Right renal pelvis (tissue), 4 donors: ENCODE measurements around the gene PLA2G4D. TPM values are rescaled to one million over a fixed set of nuclear protein-coding genes. Genes with fewer than 3 reads are reported as not detected.

Source experiments
- DNase-seq, 4 donors: peaks; one replicate each; pipeline ENCODE4 v3.0.0-alpha.2; 2013; ENCODE audit warnings: low read depth in 4 of 4, low spot score in 3 of 4, missing footprints in 1 of 4
- polyA plus RNA-seq, 4 donors: library from polyadenylated mRNA; unstranded; fragments of 120-200 nt; gene quantifications; one replicate each; pipeline ENCODE4 v1.2.1, GENCODE V29; 2013; ENCODE audit not compliant: insufficient read length in 4 of 4

The PLA2G4D gene
- polyA plus RNA-seq, 4 donors: 0.07 to 0.09 TPM; not detected in 2

DNA sequence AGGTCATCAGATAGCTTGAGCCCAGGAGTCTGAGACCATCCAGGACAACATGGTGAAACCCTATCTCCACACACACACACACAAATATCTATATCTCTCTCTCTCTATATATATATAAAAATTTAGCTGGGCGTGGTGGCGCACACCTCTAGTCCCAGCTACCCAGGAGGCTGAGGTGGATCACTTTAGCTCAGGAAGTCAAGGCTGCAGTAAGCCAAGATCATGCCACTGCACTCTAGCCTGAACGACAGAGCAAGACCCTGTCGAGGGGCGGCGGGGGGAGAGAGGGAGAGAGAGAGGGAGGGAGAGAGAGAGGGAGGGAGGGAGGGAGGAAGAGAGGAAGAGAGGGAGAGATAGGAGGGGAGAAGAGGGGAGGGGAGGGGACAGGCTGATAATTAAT lies 34.1 kb upstream of the PLA2G4D start:
- no peak for DNase-seq

DNA sequence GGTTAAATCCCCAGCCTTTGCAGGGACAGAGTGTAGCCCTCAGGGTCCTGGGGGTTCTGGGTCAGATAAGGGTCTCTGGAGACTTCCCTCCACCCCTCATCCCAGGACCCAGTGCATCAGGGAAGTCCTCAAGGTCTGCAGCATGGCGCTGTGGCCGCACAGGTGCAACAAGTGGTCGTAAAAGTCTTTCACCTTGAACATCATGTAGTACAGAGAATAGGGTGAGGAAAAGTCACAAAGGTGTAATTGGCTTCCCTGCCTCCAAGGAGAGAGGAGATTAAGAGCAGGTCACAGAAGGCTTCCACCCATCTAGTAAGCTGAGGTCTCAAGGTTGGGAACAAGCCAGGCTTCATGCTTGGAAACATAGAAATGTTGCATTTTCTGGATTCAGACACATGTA lies 29.2 kb upstream of the PLA2G4D start:
- DNase-seq: no peak

DNA sequence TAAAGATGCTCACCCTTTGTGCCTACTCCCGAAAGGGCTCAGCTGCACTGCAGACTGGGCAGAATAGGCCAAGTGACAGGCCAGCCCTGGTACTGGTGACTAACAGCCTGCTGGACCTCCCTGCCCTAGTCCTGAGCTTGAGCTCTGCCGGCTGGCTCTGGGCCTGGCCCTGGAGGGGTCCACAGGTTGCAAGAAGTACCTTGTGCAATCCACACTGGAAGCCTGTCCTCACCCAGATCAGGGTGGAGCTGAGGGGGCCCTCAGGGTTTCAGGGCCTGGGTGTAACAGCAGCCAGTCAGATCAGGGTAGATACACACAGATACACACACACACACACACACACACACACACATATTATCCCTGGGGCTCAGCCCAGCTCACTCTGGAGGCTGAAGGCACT lies 27.3 kb upstream of the PLA2G4D start:
- no peak for DNase-seq

DNA sequence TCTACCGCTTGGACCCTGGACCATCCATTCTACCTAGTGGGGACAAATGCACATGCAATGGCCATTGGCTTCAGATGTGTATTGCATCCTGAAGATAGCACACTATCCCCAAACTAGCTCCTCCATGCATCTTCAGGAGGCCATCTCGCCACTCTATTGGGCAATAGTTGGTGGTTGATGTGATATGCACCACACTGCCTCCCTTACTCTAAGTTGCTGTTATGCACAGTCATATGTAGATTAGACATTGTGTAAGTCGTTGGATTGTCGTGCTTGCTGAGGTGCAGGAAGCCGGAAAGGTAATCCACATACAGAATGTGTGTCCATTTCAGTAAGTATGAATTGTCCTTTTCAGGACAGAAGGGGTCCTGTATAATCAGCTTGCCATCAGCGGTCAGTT lies 26.7 kb upstream of the PLA2G4D start:
- no peak for DNase-seq

DNA sequence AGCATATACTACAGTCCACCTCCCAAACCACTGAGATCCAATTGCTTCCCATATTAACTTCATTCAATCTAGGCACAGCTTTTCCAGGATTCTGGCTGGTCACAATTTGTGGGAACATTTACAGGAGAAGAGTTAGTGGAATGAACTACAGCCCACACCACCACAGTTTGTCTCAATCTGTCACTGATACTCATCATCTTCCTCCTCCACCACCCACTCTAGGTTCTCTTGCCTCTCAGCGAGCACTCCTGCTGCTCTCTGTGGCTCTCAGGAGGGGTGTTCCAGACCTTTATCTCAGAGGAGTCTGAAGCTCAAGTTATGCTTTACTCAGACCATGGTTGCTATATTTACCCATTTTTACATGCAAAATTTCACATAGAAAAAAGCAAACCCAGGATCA lies 25.9 kb upstream of the PLA2G4D start:
- DNase-seq: no peak

DNA sequence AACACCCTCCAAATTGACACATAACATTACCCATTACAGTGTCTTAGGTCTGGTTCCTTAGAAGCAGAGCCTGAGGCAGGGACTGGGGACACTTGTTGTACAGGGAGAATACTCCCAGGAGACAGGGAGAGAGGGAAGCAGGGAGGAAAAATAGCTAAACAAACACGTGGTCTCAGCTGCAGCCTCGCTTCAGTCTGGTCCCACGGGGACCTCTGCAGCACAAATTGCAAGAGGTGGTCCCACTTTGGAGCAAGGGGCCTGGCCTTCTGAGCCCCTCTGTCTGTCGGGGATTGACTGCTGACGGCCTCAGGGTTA lies 25.0 kb upstream of the PLA2G4D start:
- no peak for DNase-seq

DNA sequence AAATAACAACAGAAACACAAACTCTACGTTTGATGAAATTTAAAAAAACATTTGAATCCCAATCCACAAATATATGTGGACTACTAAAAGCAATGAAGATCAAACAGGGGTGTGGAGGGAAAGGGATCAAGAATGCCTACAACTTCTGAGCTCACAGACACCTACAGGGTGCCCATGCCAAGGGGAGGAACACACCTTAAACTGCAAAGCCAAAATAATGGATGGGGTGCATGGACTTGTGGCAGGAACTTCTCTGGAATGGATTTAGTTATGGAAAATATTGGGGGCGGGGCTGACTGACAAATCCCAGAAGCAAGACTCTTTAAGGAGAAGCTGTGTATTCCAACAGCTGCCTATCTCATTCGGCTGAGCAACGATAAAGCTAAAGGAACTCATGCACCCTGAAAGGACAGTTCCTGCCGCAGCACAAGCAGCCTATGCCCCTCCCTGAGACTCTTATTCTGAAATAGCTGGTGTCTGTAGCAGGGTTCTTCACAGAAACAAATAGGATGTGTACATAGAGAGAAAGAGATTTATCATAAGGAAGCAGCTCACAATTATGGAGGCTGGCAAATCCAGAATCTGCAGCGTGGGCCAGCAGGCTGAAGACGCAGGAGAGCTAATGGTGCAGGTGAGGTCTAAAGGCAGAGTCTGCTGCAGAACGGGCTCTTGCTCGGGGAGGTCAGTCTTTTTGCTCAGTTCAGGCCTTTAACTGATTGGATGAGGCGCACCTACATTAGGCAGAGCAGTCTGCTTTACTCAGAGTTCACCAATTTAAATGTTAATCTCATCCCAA lies 24.5 kb upstream of the PLA2G4D start:
- no peak for DNase-seq

DNA sequence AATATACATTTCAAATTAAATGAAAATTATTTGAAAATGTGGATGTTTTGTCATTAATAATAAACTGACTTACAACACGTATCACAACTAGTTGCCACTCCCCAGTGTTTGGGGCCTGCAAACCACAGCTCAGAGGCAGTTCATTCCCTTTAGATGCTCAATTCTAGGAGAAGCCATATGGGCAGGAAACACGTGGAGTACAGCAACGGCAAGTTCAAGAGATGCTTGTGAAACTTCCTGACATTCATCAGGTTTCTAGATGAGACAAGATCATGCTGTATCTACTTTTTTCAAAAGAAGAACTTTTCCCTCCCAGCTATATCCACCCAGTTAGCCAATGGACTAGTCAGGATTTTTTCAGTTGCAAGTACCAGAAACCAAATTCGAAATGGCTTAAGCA lies 17.6 kb upstream of the PLA2G4D start:
- DNase-seq: no peak

DNA sequence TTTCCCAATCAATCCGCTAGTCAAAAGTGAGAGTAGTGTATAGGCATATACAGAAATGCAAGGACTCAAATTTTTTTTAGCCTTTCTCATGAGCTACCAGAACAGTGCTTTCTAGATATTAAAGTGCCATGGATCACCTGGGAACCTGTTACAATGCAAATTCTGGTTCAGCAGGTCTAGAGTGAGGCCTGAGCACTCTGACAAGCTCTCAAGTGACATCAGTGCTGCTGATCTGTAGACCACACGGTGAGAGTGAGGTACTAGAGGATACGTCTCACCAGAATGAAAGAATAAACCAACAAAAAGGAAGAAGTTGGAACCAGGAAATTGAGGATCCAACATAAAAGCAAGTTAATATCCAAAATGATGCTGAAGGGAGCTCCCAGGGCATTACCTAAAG lies 16.0 kb upstream of the PLA2G4D start:
- no peak for DNase-seq

DNA sequence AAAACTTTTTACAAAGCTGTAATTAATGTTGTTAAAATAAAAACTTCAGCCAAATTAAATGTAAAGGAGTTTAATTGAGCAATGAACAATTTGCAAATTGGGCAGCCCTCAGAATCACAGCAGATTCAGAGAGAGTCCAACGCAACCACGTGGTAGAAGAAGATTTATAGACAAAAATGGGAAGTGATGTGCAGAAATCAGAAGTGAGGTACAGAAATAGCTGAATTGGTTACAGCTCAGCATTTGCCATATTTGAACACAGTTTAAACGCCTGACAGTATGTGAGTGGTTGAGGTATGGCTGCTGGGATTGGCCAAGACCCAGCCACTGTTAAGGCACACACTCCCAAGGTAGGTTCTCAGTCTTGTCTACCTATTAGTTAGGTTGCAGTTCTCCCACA lies 14.4 kb upstream of the PLA2G4D start:
- no peak for DNase-seq

DNA sequence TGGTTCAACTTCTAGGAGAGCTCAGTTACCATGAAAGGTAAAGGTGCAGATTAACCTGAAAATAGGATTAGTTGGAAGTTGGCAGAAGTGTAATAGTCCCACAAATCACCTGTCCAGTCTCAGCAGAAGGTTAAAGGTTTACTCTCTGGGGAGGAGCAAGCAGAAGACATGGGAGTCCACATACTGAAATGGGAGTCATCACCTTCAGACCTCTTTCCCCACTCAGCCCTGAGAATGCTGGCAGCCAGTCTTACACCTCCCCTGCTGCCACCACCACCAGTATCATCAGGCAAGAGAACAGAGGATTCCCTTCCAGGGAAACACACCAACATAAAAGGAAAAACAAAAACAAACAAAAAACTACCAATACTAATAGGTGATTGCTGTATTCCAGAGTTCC lies 13.8 kb upstream of the PLA2G4D start:
- DNase-seq: no peak

DNA sequence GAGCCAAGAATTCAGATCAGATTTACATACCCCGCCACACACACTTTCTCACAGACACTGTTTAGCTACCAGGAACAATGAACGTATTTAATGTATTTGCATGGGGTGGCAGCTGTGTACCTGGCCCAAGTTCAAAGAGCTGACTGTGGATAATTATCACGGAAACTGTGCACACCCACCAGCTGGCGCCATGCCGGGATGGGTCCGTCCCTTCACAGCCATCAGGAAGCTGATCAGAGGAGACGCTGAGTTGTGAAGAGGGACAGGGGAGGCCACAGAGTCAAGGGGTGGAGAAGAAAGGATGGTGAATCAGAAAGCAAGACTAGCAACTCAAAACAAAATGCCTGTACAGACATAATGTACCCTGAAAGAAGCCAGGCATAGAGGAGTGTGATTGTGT lies 13.1 kb upstream of the PLA2G4D start:
- DNase-seq: no peak

DNA sequence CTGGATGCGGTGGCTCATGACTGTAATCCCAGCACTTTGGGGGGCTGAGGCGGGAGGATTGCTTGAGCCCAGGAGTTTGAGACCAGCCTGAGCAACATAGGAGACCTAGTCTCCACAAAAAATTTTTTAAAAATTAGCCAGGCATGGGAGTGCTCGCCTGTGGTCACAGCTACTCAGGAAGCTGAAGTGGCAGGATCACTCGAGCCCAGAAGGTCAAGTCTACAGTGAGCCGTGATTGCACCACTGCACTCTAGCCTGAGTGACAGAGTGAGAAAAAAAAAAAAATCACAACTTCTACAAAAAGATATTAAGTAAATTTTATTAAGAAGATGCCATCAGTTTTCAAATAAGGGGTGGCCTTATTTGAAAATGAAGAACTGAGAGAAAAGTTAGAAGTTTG lies 11.9 kb upstream of the PLA2G4D start:
- DNase-seq: no peak

DNA sequence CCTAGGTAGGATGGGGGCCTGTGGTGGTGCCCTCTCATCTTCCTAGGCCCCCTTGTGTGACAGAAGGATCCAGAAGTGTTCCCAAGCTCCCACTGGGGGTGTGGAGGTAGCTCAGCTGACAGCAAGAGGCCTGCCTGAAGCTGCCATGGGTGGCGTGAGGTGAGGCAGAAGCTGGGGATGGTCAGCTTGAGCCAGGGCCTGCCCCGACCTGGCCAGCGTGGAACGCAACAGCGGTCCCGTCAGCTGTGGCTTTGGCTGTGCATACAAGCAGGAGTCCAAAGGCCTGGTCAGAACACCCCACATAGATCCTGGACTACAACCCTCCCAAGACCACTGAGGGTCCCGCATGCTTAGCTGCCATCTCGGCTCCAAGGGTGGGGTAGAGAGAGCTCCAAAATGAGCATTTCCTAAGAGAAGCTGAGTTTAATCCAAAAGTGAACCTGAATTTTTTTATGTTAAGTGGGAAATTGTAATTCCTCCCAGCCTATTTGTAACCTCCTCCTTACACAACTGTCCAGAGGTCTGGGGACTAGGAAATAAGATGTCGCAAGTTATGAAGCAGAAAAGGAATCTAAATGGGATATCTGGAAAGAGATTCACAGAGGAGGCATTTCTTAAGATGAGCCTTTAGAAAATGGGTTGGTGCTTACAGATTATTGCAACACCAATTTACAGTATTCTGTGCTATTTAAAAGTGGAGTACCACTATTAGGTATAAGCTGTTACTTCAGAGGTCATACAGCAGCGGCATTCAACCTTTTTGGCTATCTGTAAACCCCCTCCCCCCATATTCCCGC lies 9.9 kb upstream of the PLA2G4D start:
- no peak for DNase-seq

DNA sequence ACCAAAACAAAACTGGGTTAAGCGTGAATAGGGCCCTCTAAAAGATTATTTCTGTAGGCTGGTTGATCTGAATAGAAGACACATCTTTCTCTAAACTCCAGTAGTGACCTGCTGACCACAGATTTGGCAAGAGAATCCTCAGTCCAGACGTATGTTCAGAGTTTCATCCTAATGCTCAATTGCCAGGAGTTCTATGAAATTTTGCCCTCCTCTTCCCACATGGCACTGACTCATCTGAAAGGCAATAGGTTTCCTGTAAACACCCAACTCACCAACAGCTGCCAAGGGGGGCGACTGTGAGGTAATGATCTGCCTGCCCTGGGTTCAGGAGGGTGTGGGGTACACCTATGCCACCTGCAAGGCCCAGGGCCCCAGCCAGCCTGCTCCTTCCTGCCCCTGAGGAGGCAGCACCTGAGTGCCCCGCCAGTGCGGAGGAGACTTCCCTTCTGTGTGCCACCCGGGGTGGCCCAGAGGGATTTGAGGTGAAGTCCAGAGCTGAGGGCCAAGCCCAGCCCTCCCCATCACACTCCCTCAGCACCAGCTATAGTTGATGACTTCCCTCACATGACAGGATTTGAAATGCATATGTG lies 8.4 kb upstream of the PLA2G4D start:
- no peak for DNase-seq

DNA sequence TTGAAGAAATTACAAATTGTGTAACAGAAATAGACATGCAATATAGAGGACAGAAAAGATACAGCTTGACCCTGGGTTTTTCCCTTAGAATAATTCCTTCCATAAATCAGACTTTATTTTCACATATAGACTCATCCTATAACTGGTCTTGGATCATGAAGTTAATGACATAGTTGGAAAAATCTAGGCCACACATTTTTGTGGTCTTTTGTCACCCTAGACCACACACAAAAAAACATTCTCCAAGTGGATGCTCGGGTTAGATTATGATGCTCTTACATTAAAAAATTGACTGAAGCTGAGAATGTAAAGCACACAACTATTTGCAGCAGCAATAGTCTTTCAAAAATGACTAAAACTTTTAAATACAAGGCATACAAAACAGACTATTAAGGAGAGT lies 7.5 kb upstream of the PLA2G4D start:
- no peak for DNase-seq

DNA sequence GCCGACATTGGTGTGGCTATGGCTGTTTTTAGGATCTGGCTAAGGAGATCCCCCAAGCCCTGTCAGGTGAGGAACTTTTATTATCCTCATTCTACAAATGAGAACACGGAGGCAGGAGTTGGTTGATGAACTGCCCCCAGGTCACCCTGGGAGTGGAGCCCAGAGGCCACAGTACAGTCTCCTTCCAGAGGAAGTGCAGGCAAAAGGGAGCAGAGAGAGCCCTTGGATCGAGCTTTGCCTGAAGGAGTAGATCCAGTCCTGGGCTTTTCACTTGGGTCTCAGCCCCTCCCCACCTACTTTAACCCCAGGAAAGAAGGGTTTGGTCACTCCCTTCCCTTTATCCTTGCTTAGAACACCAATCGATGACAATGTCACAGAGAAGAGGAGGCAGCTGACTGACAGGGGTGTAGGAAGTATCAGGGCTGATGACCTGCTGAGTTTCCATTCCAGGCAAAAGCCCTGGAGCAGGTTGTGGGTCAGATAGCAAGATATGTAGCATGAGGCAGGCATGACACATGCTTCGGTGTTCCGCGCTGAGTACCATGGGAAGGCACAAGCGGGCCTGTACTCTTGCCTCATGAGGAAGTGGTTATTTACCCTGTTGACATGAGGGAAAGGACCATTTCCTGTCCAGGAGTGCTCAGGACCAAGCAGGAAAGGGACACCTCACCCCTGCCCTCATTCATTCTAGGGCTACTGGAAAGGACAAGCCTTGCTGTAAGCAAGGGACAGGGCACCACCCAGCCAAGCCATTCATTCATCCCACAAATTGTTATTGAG lies 5.8 kb upstream of the PLA2G4D start:
- DNase-seq: no peak

DNA sequence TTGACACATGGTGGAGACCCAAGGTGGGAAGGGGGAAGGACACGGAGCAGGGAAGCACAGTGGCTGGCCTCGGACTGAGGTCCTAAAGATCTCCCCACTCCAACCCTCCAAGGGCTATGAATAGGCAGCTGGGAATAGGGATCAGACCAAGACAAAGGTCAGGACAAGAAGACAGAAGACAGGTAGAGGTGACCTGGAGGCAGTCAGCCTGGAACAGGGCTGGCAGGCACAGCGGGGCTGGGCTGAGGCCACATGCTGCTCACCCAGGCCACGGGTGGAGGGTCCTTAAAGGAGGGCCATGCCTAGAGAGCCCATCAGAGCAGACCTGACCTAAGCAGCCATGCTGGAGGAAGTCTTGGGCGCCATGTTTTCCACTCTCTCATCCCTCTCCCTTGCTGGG lies 2.7 kb upstream of the PLA2G4D start:
- no peak for DNase-seq

DNA sequence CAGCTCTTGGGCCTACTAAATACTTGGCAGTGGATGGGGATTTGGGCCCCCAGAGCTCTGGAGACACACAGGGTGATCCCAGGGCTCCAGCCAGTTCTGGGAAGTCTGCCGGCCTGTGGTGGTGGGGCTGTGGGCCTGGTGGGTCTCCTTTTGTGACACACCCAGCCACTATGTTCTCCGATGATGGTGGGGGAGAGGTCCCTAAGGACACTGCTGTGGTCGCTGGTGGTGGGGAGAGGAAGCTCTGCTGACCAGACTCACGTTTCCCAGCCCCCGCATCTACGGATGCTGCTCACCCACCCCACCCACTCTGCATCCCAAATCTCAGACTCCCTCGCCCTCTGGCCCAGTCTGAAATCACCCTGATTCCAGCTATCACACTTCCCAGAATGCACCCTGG lies 396 bp downstream of the PLA2G4D start:
- no peak for DNase-seq

DNA sequence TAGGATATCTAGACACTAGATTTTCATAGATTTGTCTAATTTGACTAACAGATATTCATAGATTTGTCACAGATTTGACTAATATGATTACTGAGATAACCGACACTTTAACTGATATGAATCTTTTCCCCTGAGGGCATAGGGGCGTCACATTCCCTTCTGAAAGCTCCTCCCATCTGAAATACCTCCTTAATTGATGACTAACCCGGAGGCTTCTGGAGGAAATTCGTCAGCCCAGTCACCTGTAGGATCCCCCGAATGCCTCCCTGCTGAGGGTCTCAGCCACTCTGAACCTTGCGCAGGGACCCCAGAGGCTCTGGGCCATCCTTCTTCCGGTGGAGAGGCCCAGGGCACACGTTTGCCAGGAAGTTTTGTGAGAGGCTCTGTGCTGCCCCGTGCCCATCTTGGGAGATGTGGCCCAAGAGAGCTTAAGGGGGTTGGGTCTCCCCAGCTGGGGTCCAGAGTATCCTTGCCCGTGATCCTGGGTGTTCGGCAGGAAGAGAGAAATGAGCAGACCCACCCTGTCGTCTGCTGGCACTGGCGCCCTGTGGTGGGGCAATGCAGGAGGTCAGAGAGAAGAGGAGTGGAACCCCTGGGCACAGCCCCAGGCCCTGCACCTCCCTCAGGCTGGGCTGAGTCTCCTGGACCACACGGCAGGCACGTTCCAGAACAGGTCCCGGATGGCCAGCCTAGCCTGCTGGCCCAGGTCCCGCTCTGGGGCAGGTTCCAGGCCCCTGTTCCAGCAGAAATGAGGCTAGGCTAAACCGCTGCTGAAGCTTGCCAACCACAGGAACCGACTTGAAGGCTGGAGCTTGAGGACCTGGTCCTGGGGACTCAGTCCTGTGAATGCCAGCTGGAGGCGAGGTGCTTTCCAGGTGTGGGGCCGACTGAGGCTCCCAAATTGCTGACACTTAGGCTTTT lies 1.7 kb downstream of the PLA2G4D start:
- no peak for DNase-seq
